GM23338 (cell line): ENCODE measurements around the gene ZMYM4. TPM values are rescaled to one million over a fixed set of nuclear protein-coding genes. Genes with fewer than 3 reads are reported as not detected.

ENCODE experiments used
- ATAC-seq: fragments of 200-7000 bp; cut with Tn5 transposase; 3 replicates; pipeline ENCODE4 v1.9.1; 2020
- DNase-seq: peaks from one replicate; pipeline ENCODE4 v3.0.0-alpha.2; 2015; ENCODE audit warnings: low spot score
- H2AFZ ChIP-seq: fragments of 200-600 bp; sonication (generic); 2 replicates; pipeline ENCODE4 v1.8.0; 2016; ENCODE audit warnings: antibody characterized with exemption, mild to moderate bottlenecking, moderate library complexity
- H3F3A ChIP-seq: fragments of 200-600 bp; sonication (generic); replicated peaks from 2 replicates; pipeline ENCODE4 v1.8.0; 2017; ENCODE audit warnings: antibody characterized with exemption, mixed run types, low read depth
- H3K27ac ChIP-seq: fragments of 200-600 bp; sonication (generic); 2 replicates; pipeline ENCODE4 v1.6.1; 2016; ENCODE audit warnings: low read depth
- H3K27me3 ChIP-seq: fragments of 200-600 bp; sonication (generic); 2 replicates; pipeline ENCODE4 v1.8.0; 2016; ENCODE audit warnings: mild to moderate bottlenecking, mixed run types, moderate library complexity; ENCODE audit not compliant: insufficient read depth
- H3K36me3 ChIP-seq: fragments of 200-600 bp; sonication (generic); 2 replicates; pipeline ENCODE4 v1.8.0; 2016; ENCODE audit warnings: mild to moderate bottlenecking; ENCODE audit not compliant: insufficient read depth
- H3K4me1 ChIP-seq: fragments of 200-600 bp; sonication (generic); 2 replicates; pipeline ENCODE4 v1.8.0; 2016; ENCODE audit warnings: mild to moderate bottlenecking, moderate library complexity; ENCODE audit not compliant: insufficient read depth
- H3K4me2 ChIP-seq: fragments of 200-600 bp; sonication (generic); 2 replicates; pipeline ENCODE4 v1.7.1; 2017; ENCODE audit warnings: mixed run types
- H3K4me3 ChIP-seq: fragments of 200-600 bp; sonication (generic); 2 replicates; pipeline ENCODE4 v1.6.1; 2016; ENCODE audit warnings: mixed run types
- H3K79me2 ChIP-seq: fragments of 200-600 bp; sonication (generic); replicated peaks from 2 replicates; pipeline ENCODE4 v1.8.0; 2017; ENCODE audit warnings: mild to moderate bottlenecking; ENCODE audit not compliant: insufficient read depth
- H3K9me2 ChIP-seq: fragments of 200-600 bp; sonication (generic); 2 replicates; pipeline ENCODE4 v1.8.0; 2017; ENCODE audit not compliant: insufficient read depth
- H4K20me1 ChIP-seq: fragments of 200-600 bp; sonication (generic); replicated peaks from 2 replicates; pipeline ENCODE4 v1.8.0; 2017; ENCODE audit warnings: mild to moderate bottlenecking; ENCODE audit not compliant: insufficient read depth
- H3K27ac Mint-ChIP-seq: 2 replicates; pipeline ENCODE4 v1.8.0; 2020; ENCODE audit warnings: inconsistent platforms, mild to moderate bottlenecking, moderate library complexity, mixed read lengths
- H3K27me3 Mint-ChIP-seq: 3 replicates; pipeline ENCODE4 v1.8.0; 2022; ENCODE audit warnings: low read depth, mild to moderate bottlenecking, moderate library complexity, mixed read lengths, inconsistent platforms; ENCODE audit not compliant: insufficient read depth, poor library complexity
- H3K36me3 Mint-ChIP-seq: 3 replicates; pipeline ENCODE4 v1.8.0; 2021; ENCODE audit warnings: low read depth, mild to moderate bottlenecking, inconsistent platforms, moderate library complexity, mixed read lengths
- H3K4me1 Mint-ChIP-seq: 3 replicates; pipeline ENCODE4 v1.8.0; 2020; ENCODE audit warnings: mild to moderate bottlenecking, inconsistent platforms, mixed read lengths
- H3K4me3 Mint-ChIP-seq: 3 replicates; pipeline ENCODE4 v1.8.0; 2021; ENCODE audit warnings: moderate library complexity, mild to moderate bottlenecking, inconsistent platforms, mixed read lengths
- H3K9me3 Mint-ChIP-seq: 3 replicates; pipeline ENCODE4 v1.8.0; 2020; ENCODE audit warnings: moderate library complexity, mild to moderate bottlenecking, inconsistent platforms, mixed read lengths
- CREB1 ChIP-seq: fragments of 250-450 bp; sonication (Bioruptor Pico); IDR thresholded peaks from 2 replicates; pipeline ENCODE4 v1.5.0; 2020; ENCODE audit warnings: low read depth, mild to moderate bottlenecking, moderate library complexity
- CTCF ChIP-seq, 2 experiments: fragments of 200-600 bp in 1 of 2; sonication (generic) in 1 of 2; conservative IDR thresholded peaks; 2 replicates each; pipeline versions ENCODE4 v1.5.1 to v1.6.1; 2016 to 2017; ENCODE audit warnings: antibody characterized with exemption in 2 of 2, low read depth in 2 of 2, mild to moderate bottlenecking in 2 of 2, moderate library complexity in 1 of 2
- ETS1 ChIP-seq: IDR thresholded peaks from 2 replicates; pipeline ENCODE4 v1.6.1; 2016; ENCODE audit warnings: antibody characterized with exemption
- EZH2 ChIP-seq: fragments of 200-600 bp; sonication (generic); IDR thresholded peaks from one replicate; pipeline ENCODE4 v1.8.0; 2017; ENCODE audit warnings: antibody characterized with exemption, mild to moderate bottlenecking, low read depth; ENCODE audit not compliant: unreplicated experiment
- EZH2phosphoT487 ChIP-seq: fragments of 200-600 bp; sonication (generic); IDR thresholded peaks from one replicate; pipeline ENCODE4 v1.8.1; 2018; ENCODE audit warnings: antibody characterized with exemption; ENCODE audit not compliant: unreplicated experiment
- JUNB ChIP-seq: IDR thresholded peaks from one replicate; pipeline ENCODE4 v1.6.1; 2016; ENCODE audit warnings: antibody characterized with exemption; ENCODE audit not compliant: unreplicated experiment
- NANOG ChIP-seq: IDR thresholded peaks from 2 replicates; pipeline ENCODE4 v1.6.1; 2016; ENCODE audit warnings: antibody characterized with exemption, borderline replicate concordance
- POLR2AphosphoS5 ChIP-seq: IDR thresholded peaks from 2 replicates; pipeline ENCODE4 v1.6.1; 2016; ENCODE audit warnings: antibody characterized with exemption, low read depth
- REST ChIP-seq: IDR thresholded peaks from one replicate; pipeline ENCODE4 v1.6.1; 2018; ENCODE audit warnings: antibody characterized with exemption; ENCODE audit not compliant: unreplicated experiment
- STAT1 ChIP-seq: IDR thresholded peaks from one replicate; pipeline ENCODE4 v1.6.1; 2016; ENCODE audit warnings: antibody characterized with exemption; ENCODE audit not compliant: unreplicated experiment
- ZNF114 ChIP-seq: fragments of 250-450 bp; sonication (Bioruptor Pico); IDR thresholded peaks from 2 replicates; pipeline ENCODE4 v1.5.0; 2020; ENCODE audit warnings: mild to moderate bottlenecking, moderate library complexity
- ZNF331 ChIP-seq: fragments of 250-450 bp; sonication (Bioruptor Pico); IDR thresholded peaks from 2 replicates; pipeline ENCODE4 v1.5.0; 2020; ENCODE audit warnings: low read depth, mild to moderate bottlenecking, moderate library complexity
- ZNF462 ChIP-seq: fragments of 250-450 bp; sonication (Bioruptor Pico); IDR thresholded peaks from 2 replicates; pipeline ENCODE4 v1.5.0; 2020; ENCODE audit warnings: mild to moderate bottlenecking, moderate library complexity
- polyA plus RNA-seq: library from polyadenylated mRNA; unstranded; fragments of >200 nt; fragmentation: Nextera tagmentation; extraction: Ambion mirVana; gene quantifications from 2 replicates; pipeline ENCODE4 v1.2.1, GENCODE V29; 2016
- total RNA-seq: library from RNA; depleted of rRNA; stranded (reverse); fragments of >200 nt; shearing (Covaris generic); gene quantifications from 2 replicates; pipeline ENCODE4 v1.2.3, GENCODE V29; 2014

ZMYM4 gene
- total and polyA plus RNA-seq, 2 experiments from 2014 or later = 65.4 to 68.5 TPM

- no peaks in the 10 kb centered on the region for H3K27me3 ChIP-seq
- TF ChIP-seq ETS1 (no peak), EZH2phosphoT487 (no peak), EZH2 (no peak), NANOG (no peak), ZNF114 (CRISPR knock-in tag) (no peak), STAT1 (no peak), CREB1 (no peak), POLR2AphosphoS5 (no peak), REST (no peak), ZNF331 (CRISPR knock-in tag) (no peak), ZNF462 (CRISPR knock-in tag) (no peak), JUNB (no peak), CTCF (conservative IDR thresholded peaks at IDR 0.05; ENCODE audit: low read depth in 2 of 2) (no peak)
- peaks cover 17% of the 10 kb centered on the region; the same call in 1 of the 2 replicates for H3K36me3 ChIP-seq
- H3F3A ChIP-seq = 0 out of 2 replicates have a peak, but pooled peaks cover 3% of the 10 kb centered on the region
- Mint-ChIP-seq H3K4me1 (no peaks in the 10 kb centered on the region), H3K9me3 (no peaks in the 10 kb centered on the region), H3K27me3 (peaks cover 5% of the 10 kb centered on the region), H3K27ac (no peak overlapping the region), H3K36me3 (peaks cover 41% of the 10 kb centered on the region), H3K4me3 (no peak overlapping the region)
- H2AFZ ChIP-seq = no peak overlapping the region
- ATAC-seq (no peak), DNase-seq (no peak)
- no peaks in the 10 kb centered on the region; the same call in 1 of the 2 replicates for H4K20me1 ChIP-seq
- no peak overlapping the region for H3K4me2 ChIP-seq
- no peaks in the 10 kb centered on the region for H3K79me2 ChIP-seq
- no peak overlapping the region for H3K27ac ChIP-seq
- no peaks in the 10 kb centered on the region for H3K9me2 ChIP-seq
- no peak overlapping the region for H3K4me3 ChIP-seq
- no peaks in the 10 kb centered on the region for H3K4me1 ChIP-seq
These were observed 174.2 kb downstream of the ZMYM4 start for GRCh38 chr1:35442734-35443133.
